Retina (tissue), 1 donor: ENCODE data around the gene GNAI1.

Source experiments
- DNase-seq: peaks from one replicate; pipeline ENCODE4 v3.0.0-alpha.2; 2016

GNAI1 gene

GRCh38 chr7:80165177-80165576, 30.5 kb downstream of the GNAI1 start:
- no peak for DNase-seq

- no peak for DNase-seq
These were observed 35.8 kb downstream of the GNAI1 start for GRCh38 chr7:80170445-80170844.

- DNase-seq: no peak
These were observed 37.8 kb downstream of the GNAI1 start for GRCh38 chr7:80172387-80172786.

GRCh38 chr7:80175744-80176143, 41.1 kb downstream of the GNAI1 start:
- no peak for DNase-seq

GRCh38 chr7:80181411-80181810, 46.8 kb downstream of the GNAI1 start:
- DNase-seq: no peak

GRCh38 chr7:80182630-80183276, 48.1 kb downstream of the GNAI1 start:
- DNase-seq: no peak

- no peak for DNase-seq
These were observed 48.7 kb downstream of the GNAI1 start for GRCh38 chr7:80183351-80183750.

- DNase-seq: no peak
These were observed 49.5 kb downstream of the GNAI1 start for GRCh38 chr7:80183900-80184685.

GRCh38 chr7:80184693-80185092, 50.1 kb downstream of the GNAI1 start:
- DNase-seq: no peak

GRCh38 chr7:80185571-80185970, 50.9 kb downstream of the GNAI1 start:
- no peak for DNase-seq

- DNase-seq: no peak
These were observed 52.1 kb downstream of the GNAI1 start for GRCh38 chr7:80186721-80187120.

GRCh38 chr7:80187279-80187678, 52.6 kb downstream of the GNAI1 start:
- no peak for DNase-seq

- no peak for DNase-seq
These were observed 53.1 kb downstream of the GNAI1 start for GRCh38 chr7:80187727-80188126.

- no peak for DNase-seq
These were observed 55.0 kb downstream of the GNAI1 start for GRCh38 chr7:80189638-80190037.

- no peak for DNase-seq
These were observed 63.0 kb downstream of the GNAI1 start for GRCh38 chr7:80197627-80198026.

GRCh38 chr7:80199051-80199450, 64.4 kb downstream of the GNAI1 start:
- no peak for DNase-seq

- DNase-seq: no peak
These were observed 69.8 kb downstream of the GNAI1 start for GRCh38 chr7:80204454-80204853.

- DNase-seq: no peak
These were observed 70.3 kb downstream of the GNAI1 start for GRCh38 chr7:80204919-80205318.

GRCh38 chr7:80206763-80207162, 72.1 kb downstream of the GNAI1 start:
- DNase-seq: no peak

- DNase-seq: no peak
These were observed 72.9 kb downstream of the GNAI1 start for GRCh38 chr7:80207501-80207900.

- DNase-seq: no peak
These were observed 74.1 kb downstream of the GNAI1 start for GRCh38 chr7:80208700-80209099.

GRCh38 chr7:80210400-80210799, 75.8 kb downstream of the GNAI1 start:
- no peak for DNase-seq

- no peak for DNase-seq
These were observed 79.2 kb downstream of the GNAI1 start for GRCh38 chr7:80213814-80214213.

GRCh38 chr7:80215734-80216133, 81.1 kb downstream of the GNAI1 start:
- no peak for DNase-seq
